ENCODE data around the gene SCG2.
A peak's percentile ranks its signal among the peaks of the same experiment; 100 is the strongest.

Gene SCG2

GRCh38 chr2:223632826-223633225 lies 30.7 kb upstream of the SCG2 start:
- Histone ChIP-seq H3K36me3 (replicated peaks) (no peaks in the 10 kb centered on the region), H3K27me3 (replicated peaks) (no peaks in the 10 kb centered on the region), H3K4me3 (ENCODE audit: low read depth, low read length) (no peak overlapping the region), H3K27ac (no peak overlapping the region)
- DNase-seq, result no peak
- TF ChIP-seq CTCF (IDR thresholded peaks at IDR 0.05; ENCODE audit: low read depth, low read length, missing control alignments), result no peak
- in situ Hi-C loops (cut with HindIII; ENCODE audit: low pct_ligation_motif_present, low sequenced_read_pairs), result no loop called here

- Histone ChIP-seq H3K4me3 (ENCODE audit: low read depth, low read length) (no peak overlapping the region), H3K27ac (peak overlapping the region; percentile 3), H3K27me3 (replicated peaks) (no peaks in the 10 kb centered on the region), H3K36me3 (replicated peaks) (no peaks in the 10 kb centered on the region)
- peak; percentile 91 for DNase-seq
- in situ Hi-C loops (cut with HindIII; ENCODE audit: low pct_ligation_motif_present, low sequenced_read_pairs), result no loop called here
- TF ChIP-seq CTCF (IDR thresholded peaks at IDR 0.05; ENCODE audit: low read depth, low read length, missing control alignments), result no peak
Observed at GRCh38 chr2:223626716-223627115, 24.6 kb upstream of the SCG2 start.

- in situ Hi-C loops (cut with HindIII; ENCODE audit: low pct_ligation_motif_present, low sequenced_read_pairs), result no loop called here
- TF ChIP-seq CTCF (IDR thresholded peaks at IDR 0.05; ENCODE audit: low read depth, low read length, missing control alignments), result no peak
- Histone ChIP-seq H3K27ac (no peak overlapping the region), H3K36me3 (replicated peaks) (no peaks in the 10 kb centered on the region), H3K27me3 (replicated peaks) (no peaks in the 10 kb centered on the region), H3K4me3 (ENCODE audit: low read depth, low read length) (no peak overlapping the region)
- DNase-seq, result no peak
Observed at GRCh38 chr2:223625652-223626051, 23.5 kb upstream of the SCG2 start.

- DNase-seq, result peak; percentile 29
Observed at GRCh38 chr2:223621901-223622300, 19.7 kb upstream of the SCG2 start.

GRCh38 chr2:223619486-223620129 lies 17.4 kb upstream of the SCG2 start:
- Histone ChIP-seq H3K27ac (no peak overlapping the region), H3K27me3 (replicated peaks) (no peaks in the 10 kb centered on the region), H3K36me3 (replicated peaks) (no peaks in the 10 kb centered on the region), H3K4me3 (ENCODE audit: low read depth, low read length) (no peak overlapping the region)
- TF ChIP-seq CTCF (IDR thresholded peaks at IDR 0.05; ENCODE audit: low read depth, low read length, missing control alignments), result no peak
- in situ Hi-C loops (cut with HindIII; ENCODE audit: low pct_ligation_motif_present, low sequenced_read_pairs), result loop anchor here (25.0 kb wide), 1 partner anchor 157 kb away; no protein-coding TSS in a partner anchor
- no peak for DNase-seq

More at GRCh38 chr2:223621901-223622300, 19.7 kb upstream of the SCG2 start:
- H3K36me3 ChIP-seq (replicated peaks), result no peaks in the 10 kb centered on the region
- no peak for TF ChIP-seq CTCF (IDR thresholded peaks at IDR 0.05; ENCODE audit: low read depth, low read length, missing control alignments)
- in situ Hi-C loops (cut with HindIII; ENCODE audit: low pct_ligation_motif_present, low sequenced_read_pairs), result loop anchor here (25.0 kb wide), 1 partner anchor 160 kb away; no protein-coding TSS in a partner anchor
- H3K27me3 ChIP-seq (replicated peaks), result no peaks in the 10 kb centered on the region
- no peak overlapping the region for H3K27ac ChIP-seq
- H3K4me3 ChIP-seq (ENCODE audit: low read depth, low read length), result no peak overlapping the region
